ENCODE data around the gene PTH2.

DNA sequence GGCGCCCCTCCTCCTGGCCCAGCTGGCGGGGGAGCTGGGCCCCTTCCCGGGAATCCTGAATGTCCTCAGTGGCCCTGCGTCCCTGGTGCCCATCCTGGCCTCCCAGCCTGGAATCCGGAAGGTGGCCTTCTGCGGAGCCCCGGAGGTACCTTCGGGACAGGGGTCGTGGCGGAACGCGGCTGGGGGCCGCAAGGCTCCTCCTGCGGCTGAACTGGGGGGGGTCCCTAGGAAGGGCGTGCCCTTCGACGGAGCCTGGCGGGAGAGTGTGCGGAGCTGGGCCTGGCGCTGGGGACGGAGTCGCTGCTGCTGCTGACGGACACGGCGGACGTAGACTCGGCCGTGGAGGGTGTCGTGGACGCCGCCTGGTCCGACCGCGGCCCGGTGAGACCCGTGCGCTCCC lies 38.4 kb upstream of the PTH2 start:
- TF ChIP-seq CEBPB (IDR thresholded peaks at IDR 0.05; ENCODE audit: low read depth, low read length) (no peak), BACH1 (IDR thresholded peaks at IDR 0.05; ENCODE audit: low read length) (no peak), POLR2A (IDR thresholded peaks at IDR 0.05; ENCODE audit: control extremely low read depth in 1 of 2, low read depth in 2 of 2, low read length in 2 of 2) (no peak), CBX5 (IDR thresholded peaks at IDR 0.05; ENCODE audit: low read depth, low read length) (no peak), YY1 (IDR thresholded peaks at IDR 0.05; ENCODE audit: low read depth, low read length) (no peak), POLR2AphosphoS5 (IDR thresholded peaks at IDR 0.05; ENCODE audit: low read depth, low read length) (no peak), GABPA (IDR thresholded peaks at IDR 0.05; ENCODE audit: borderline replicate concordance, insufficient read depth, low read length) (no peak), CHD1 (IDR thresholded peaks at IDR 0.05; ENCODE audit: low read depth, low read length) (no peak), FOSL1 (IDR thresholded peaks at IDR 0.05; ENCODE audit: insufficient read depth, low read depth, low read length) (no peak)
- TF ChIP-seq, protein P1, sequence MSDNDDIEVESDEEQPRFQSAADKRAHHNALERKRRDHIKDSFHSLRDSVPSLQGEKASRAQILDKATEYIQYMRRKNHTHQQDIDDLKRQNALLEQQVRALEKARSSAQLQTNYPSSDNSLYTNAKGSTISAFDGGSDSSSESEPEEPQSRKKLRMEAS (IDR thresholded peaks at IDR 0.05): no peak
- TF ChIP-seq, protein P2, sequence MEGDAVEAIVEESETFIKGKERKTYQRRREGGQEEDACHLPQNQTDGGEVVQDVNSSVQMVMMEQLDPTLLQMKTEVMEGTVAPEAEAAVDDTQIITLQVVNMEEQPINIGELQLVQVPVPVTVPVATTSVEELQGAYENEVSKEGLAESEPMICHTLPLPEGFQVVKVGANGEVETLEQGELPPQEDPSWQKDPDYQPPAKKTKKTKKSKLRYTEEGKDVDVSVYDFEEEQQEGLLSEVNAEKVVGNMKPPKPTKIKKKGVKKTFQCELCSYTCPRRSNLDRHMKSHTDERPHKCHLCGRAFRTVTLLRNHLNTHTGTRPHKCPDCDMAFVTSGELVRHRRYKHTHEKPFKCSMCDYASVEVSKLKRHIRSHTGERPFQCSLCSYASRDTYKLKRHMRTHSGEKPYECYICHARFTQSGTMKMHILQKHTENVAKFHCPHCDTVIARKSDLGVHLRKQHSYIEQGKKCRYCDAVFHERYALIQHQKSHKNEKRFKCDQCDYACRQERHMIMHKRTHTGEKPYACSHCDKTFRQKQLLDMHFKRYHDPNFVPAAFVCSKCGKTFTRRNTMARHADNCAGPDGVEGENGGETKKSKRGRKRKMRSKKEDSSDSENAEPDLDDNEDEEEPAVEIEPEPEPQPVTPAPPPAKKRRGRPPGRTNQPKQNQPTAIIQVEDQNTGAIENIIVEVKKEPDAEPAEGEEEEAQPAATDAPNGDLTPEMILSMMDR (IDR thresholded peaks at IDR 0.05; ENCODE audit: control extremely low read depth in 1 of 3, insufficient read depth in 1 of 3, low read depth in 1 of 3, low read length in 3 of 3): no peak
